Suprapubic skin (tissue), 4 donors: ENCODE measurements around the gene PRIM1. TPM values are rescaled to one million over a fixed set of nuclear protein-coding genes. Genes with fewer than 3 reads are reported as not detected.

ENCODE experiments used
- DNase-seq, 2 donors: peaks; one replicate each; pipeline ENCODE4 v3.0.0-alpha.2; 2019; ENCODE audit warnings: low spot score in 2 of 2
- H3K27ac ChIP-seq: fragments of 200-600 bp; sonication (generic); one replicate; pipeline ENCODE4 v1.5.1; 2019
- H3K27me3 ChIP-seq: fragments of 200-600 bp; sonication (generic); one replicate; pipeline ENCODE4 v1.5.1; 2019
- H3K36me3 ChIP-seq: fragments of 200-600 bp; sonication (generic); one replicate; pipeline ENCODE4 v1.5.1; 2019
- H3K4me1 ChIP-seq: fragments of 200-600 bp; sonication (generic); one replicate; pipeline ENCODE4 v1.5.1; 2019
- H3K4me3 ChIP-seq: fragments of 200-600 bp; sonication (generic); one replicate; pipeline ENCODE4 v1.5.1; 2019; ENCODE audit warnings: mild to moderate bottlenecking
- H3K9me3 ChIP-seq: fragments of 200-600 bp; sonication (generic); one replicate; pipeline ENCODE4 v1.5.1; 2019
- EP300 ChIP-seq: sonication (generic); formaldehyde crosslinking; IDR thresholded peaks from one replicate; pipeline ENCODE4 v1.6.1; 2017; ENCODE audit warnings: antibody characterized with exemption
- POLR2A ChIP-seq, 2 donors: fragments of 450-650 bp; IDR thresholded peaks; one replicate each; pipeline ENCODE4 v1.6.1; 2017; ENCODE audit warnings: antibody characterized with exemption in 2 of 2, mild to moderate bottlenecking in 2 of 2, moderate library complexity in 2 of 2
- POLR2AphosphoS5 ChIP-seq, 3 donors: sonication (generic); formaldehyde crosslinking; IDR thresholded peaks; one replicate each; pipeline ENCODE4 v1.6.1; 2017; ENCODE audit warnings: antibody characterized with exemption in 3 of 3
- WGBS: methylation state at CpG from one replicate; pipeline ENCODE4 v1.1.5; 2018; 5-methylcytosine and 5-hydroxymethylcytosine counted together
- total RNA-seq, 4 donors: library from RNA; depleted of rRNA; stranded (reverse); fragments of >200 nt; gene quantifications; one replicate each; pipeline ENCODE4 v1.1.0, GENCODE V29; 2016
- TF ChIP-seq, protein P1 (sequence below), 2 donors: fragments of 200-600 bp in 1 of 2; fragments of 450-650 bp in 1 of 2; sonication (generic) in 1 of 2; IDR thresholded peaks; one replicate each; pipeline ENCODE4 v1.5.1; 2016 to 2019; ENCODE audit warnings: antibody characterized with exemption in 2 of 2, mild to moderate bottlenecking in 1 of 2, moderate library complexity in 1 of 2

The PRIM1 gene
- total RNA-seq, 4 donors from 2014 or later: 9.1 to 12.4 (median 10.3) TPM

DNA sequence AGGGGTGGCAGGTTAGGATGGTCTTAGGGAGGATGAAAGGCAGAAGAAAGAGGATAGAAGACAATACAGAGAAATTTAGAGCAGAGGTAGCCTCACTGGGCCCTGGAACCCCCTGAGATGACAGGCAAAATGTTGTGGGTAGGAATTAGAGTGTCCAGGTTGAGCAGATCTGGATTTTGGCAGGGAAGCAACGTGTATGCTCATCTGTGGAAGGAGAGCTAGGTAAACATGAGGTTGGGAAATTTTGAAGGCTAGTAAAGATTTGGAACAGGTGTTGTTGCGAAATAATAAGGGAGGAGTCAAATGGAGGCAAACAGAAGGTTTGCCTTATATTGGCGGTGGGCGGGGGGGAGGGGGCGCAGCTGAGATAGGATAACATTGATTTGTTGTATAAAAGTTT, 16.3 kb upstream of the PRIM1 start:
- no peak overlapping the region for H3K27ac ChIP-seq
- H3K4me3 ChIP-seq: no peak overlapping the region
- H3K36me3 ChIP-seq: no peaks in the 10 kb centered on the region
- DNase-seq: no peak
- peaks cover 5% of the 10 kb centered on the region for H3K4me1 ChIP-seq
- H3K27me3 ChIP-seq: no peaks in the 10 kb centered on the region
- H3K9me3 ChIP-seq: no peaks in the 10 kb centered on the region
- TF ChIP-seq, protein P1, sequence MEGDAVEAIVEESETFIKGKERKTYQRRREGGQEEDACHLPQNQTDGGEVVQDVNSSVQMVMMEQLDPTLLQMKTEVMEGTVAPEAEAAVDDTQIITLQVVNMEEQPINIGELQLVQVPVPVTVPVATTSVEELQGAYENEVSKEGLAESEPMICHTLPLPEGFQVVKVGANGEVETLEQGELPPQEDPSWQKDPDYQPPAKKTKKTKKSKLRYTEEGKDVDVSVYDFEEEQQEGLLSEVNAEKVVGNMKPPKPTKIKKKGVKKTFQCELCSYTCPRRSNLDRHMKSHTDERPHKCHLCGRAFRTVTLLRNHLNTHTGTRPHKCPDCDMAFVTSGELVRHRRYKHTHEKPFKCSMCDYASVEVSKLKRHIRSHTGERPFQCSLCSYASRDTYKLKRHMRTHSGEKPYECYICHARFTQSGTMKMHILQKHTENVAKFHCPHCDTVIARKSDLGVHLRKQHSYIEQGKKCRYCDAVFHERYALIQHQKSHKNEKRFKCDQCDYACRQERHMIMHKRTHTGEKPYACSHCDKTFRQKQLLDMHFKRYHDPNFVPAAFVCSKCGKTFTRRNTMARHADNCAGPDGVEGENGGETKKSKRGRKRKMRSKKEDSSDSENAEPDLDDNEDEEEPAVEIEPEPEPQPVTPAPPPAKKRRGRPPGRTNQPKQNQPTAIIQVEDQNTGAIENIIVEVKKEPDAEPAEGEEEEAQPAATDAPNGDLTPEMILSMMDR (IDR thresholded peaks at IDR 0.05): no peak
- TF ChIP-seq POLR2A (IDR thresholded peaks at IDR 0.05): no peak
- TF ChIP-seq EP300: no peak
- TF ChIP-seq POLR2AphosphoS5 (IDR thresholded peaks at IDR 0.05): no peak
- 85% methylated on average over 5 of the region's 5 CpGs for WGBS

DNA sequence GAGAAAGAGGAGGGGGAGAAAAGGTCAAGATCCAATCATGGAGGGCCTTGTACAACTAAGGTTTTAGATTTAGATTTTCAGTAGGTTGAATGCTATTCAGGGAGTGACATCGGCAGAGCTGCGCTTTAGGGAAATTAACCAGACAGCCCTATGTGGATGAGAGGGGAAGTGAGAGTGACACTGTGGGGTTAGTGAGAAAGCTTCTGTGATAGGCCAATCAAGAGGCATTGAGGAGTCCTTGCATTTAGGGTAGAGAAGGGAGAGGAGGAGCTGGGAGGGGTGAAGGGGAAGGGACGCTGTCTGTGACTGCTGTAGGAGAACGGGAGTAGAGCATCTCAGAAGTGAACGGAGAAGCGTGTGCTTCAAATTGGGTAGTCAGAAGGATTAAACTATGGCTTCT, 14.4 kb upstream of the PRIM1 start:
- Histone ChIP-seq H3K4me3 (no peak overlapping the region), H3K4me1 (peaks cover 5% of the 10 kb centered on the region), H3K27ac (no peak overlapping the region), H3K9me3 (no peaks in the 10 kb centered on the region), H3K27me3 (no peaks in the 10 kb centered on the region), H3K36me3 (no peaks in the 10 kb centered on the region)
- WGBS: 87% methylated on average over 6 of the region's 6 CpGs
- DNase-seq: no peak
- no peak for TF ChIP-seq POLR2AphosphoS5 (IDR thresholded peaks at IDR 0.05)

DNA sequence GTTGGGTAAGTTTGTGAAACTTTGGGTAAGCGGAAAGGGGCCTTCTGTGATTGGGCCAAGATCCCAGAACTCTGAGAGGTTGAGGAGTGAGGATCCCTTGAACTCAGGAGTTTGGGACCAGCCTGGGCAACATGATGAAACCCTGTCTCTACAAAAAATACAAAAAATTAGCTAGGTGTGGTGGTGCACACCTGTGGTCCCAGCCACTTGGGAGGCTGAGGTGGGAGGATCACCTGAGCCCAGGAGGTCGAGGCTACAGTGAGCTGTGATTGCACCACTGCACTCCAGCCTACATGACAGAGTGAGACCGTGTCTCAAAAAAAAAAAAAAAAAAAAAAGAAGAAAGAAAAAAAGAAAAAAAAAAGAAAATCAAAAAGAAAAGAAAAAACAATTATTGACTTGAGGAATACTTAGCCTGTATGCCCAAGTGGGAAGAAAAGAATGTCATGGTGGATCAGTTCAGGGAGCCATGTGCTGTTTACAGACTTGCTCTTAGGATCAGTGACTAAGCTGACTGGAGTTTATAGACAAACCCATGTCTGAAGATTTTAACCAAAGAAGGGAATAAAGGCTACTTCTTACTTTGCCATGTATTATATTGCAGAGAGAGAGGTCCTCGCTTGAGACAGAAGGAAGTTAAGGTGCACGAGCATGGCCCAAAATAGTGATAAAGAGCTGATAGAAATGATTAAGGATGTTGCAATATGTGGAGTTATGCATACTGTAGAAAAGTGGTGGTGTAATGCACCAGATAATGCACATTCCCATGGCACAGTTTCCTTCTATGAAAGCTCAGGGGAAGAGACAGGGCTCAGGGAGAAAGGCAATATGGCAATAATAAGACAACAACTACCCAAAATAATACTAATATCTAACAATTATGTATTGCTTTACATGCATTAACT, 11.9 kb upstream of the PRIM1 start:
- TF ChIP-seq, protein P1 (IDR thresholded peaks at IDR 0.05): no peak
- TF ChIP-seq POLR2A (IDR thresholded peaks at IDR 0.05) (no peak), EP300 (no peak), POLR2AphosphoS5 (IDR thresholded peaks at IDR 0.05) (no peak)
- Histone ChIP-seq H3K27me3 (no peaks in the 10 kb centered on the region), H3K27ac (no peak overlapping the region), H3K9me3 (no peaks in the 10 kb centered on the region), H3K36me3 (no peaks in the 10 kb centered on the region), H3K4me1 (peaks cover 5% of the 10 kb centered on the region), H3K4me3 (no peak overlapping the region)
- no peak for DNase-seq
- WGBS: 72% methylated on average over 5 of the region's 5 CpGs

DNA sequence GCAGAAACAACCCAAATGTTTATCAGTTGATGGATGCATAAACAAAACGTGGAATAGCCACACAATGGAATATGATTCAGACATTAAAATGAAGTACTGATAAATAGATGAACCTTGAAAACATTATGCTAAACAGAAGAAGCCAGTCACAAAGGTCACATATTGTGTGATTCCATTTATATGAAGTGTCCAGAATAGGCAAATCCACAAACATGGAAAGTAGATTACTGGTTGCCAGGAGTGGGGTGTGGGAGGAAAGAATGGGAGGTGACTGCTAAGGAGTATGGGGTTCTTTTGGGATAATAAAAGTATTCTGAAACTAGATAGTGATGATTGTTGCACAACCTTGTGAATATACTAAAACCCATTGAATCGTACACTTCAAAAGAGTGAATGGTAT, 9.7 kb upstream of the PRIM1 start:
- 77% methylated on average over 2 of the region's 2 CpGs for WGBS
- peaks cover 8% of the 10 kb centered on the region for H3K4me1 ChIP-seq
- no peak for TF ChIP-seq POLR2AphosphoS5 (IDR thresholded peaks at IDR 0.05)
- TF ChIP-seq, protein P1 (IDR thresholded peaks at IDR 0.05): no peak
- no peak for TF ChIP-seq POLR2A (IDR thresholded peaks at IDR 0.05)
- TF ChIP-seq EP300: no peak

DNA sequence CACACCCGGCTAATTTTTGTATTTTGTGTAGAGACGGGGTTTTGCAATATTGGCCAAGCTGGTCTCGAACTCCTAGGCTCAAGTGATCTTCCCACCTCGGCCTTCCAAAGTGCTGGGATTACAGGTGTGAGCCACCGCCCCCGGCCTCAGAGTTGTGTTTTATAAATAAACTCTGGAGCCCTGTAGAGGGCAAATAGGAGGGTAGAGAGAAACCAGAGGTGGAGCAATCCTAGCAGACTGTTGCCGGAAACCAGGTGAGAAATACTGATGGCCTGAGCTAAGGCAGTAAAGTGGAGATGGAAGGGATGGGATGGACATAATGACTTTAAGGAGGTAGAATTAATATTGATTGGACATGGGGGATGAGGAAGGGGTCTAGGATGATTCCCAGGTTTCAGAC, 8.3 kb upstream of the PRIM1 start:
- H3K27me3 ChIP-seq: no peaks in the 10 kb centered on the region
- peaks cover 8% of the 10 kb centered on the region for H3K4me1 ChIP-seq
- no peaks in the 10 kb centered on the region for H3K9me3 ChIP-seq
- no peak for DNase-seq
- WGBS: 96% methylated on average over 7 of the region's 7 CpGs
- no peak overlapping the region for H3K27ac ChIP-seq
- H3K36me3 ChIP-seq: no peaks in the 10 kb centered on the region
- TF ChIP-seq POLR2AphosphoS5 (IDR thresholded peaks at IDR 0.05) (no peak), POLR2A (IDR thresholded peaks at IDR 0.05) (no peak), EP300 (no peak)
- TF ChIP-seq, protein P1 (IDR thresholded peaks at IDR 0.05): no peak
- no peak overlapping the region for H3K4me3 ChIP-seq

More for the DNA sequence above, 9.7 kb upstream of the PRIM1 start:
- no peak for DNase-seq
- Histone ChIP-seq H3K4me3 (no peak overlapping the region), H3K27me3 (no peaks in the 10 kb centered on the region), H3K9me3 (no peaks in the 10 kb centered on the region), H3K27ac (no peak overlapping the region), H3K36me3 (no peaks in the 10 kb centered on the region)
